HG03565 (cell line): ENCODE results near the gene FANCC.

Experiments used
- ATAC-seq: cut with Tn5 transposase; IDR thresholded peaks from one replicate; pipeline ENCODE4 v1.9.1; 2021; ENCODE audit warnings: mild to moderate bottlenecking, moderate library complexity; ENCODE audit not compliant: unreplicated experiment

FANCC gene

GRCh38 chr9:95127249-95128176 lies 190.0 kb downstream of the FANCC start:
- ATAC-seq = no peak

GRCh38 chr9:95126739-95127138 lies 190.8 kb downstream of the FANCC start:
- ATAC-seq = no peak

GRCh38 chr9:95125652-95126051 lies 191.9 kb downstream of the FANCC start:
- no peak for ATAC-seq

- ATAC-seq = no peak
Observed at GRCh38 chr9:95124582-95125367, 192.7 kb downstream of the FANCC start.

GRCh38 chr9:95120781-95121370 lies 196.6 kb downstream of the FANCC start:
- ATAC-seq = no peak

- ATAC-seq = no peak
Observed at GRCh38 chr9:95118596-95118995, 198.9 kb downstream of the FANCC start.

- no peak for ATAC-seq
Observed at GRCh38 chr9:95116808-95117204, 200.7 kb downstream of the FANCC start.

GRCh38 chr9:95116002-95116807 lies 201.3 kb downstream of the FANCC start:
- ATAC-seq = no peak

- ATAC-seq = no peak
Observed at GRCh38 chr9:95115104-95115503, 202.4 kb downstream of the FANCC start.

GRCh38 chr9:95112436-95113280 lies 204.9 kb downstream of the FANCC start:
- ATAC-seq = no peak

- ATAC-seq = no peak
Observed at GRCh38 chr9:95111716-95112115, 205.8 kb downstream of the FANCC start.

GRCh38 chr9:95110921-95111525 lies 206.5 kb downstream of the FANCC start:
- no peak for ATAC-seq

GRCh38 chr9:95109456-95109855 lies 208.1 kb downstream of the FANCC start:
- ATAC-seq = no peak

- no peak for ATAC-seq
Observed at GRCh38 chr9:95108777-95109176, 208.7 kb downstream of the FANCC start.

GRCh38 chr9:95107976-95108375 lies 209.5 kb downstream of the FANCC start:
- no peak for ATAC-seq

GRCh38 chr9:95107001-95107749 lies 210.3 kb downstream of the FANCC start:
- no peak for ATAC-seq

GRCh38 chr9:95105519-95106287 lies 211.8 kb downstream of the FANCC start:
- no peak for ATAC-seq

GRCh38 chr9:95104980-95105379 lies 212.5 kb downstream of the FANCC start:
- no peak for ATAC-seq
